ENCODE measurements around the gene TBC1D19.

DNA sequence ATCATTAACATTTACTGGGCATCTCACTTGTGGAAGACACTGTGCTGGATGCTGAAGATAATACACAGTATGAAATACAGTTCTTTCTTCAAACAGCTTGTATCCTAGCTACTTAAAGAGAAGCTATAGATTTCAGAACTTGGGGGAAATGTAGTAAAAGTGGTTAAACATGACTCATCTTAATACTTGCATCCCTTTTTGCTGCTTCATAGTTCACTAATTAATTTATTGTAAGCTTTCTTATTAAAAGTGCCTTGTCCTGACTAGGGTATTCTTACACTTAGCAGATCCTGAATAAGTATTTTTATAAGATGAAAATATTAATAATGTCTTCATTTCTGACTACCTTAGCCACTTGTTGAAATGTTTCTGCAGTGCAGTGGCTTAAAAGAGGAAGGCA is 144.0 kb downstream of the TBC1D19 start:
- TF ChIP-seq ZNF565 (CRISPR knock-in tag; conservative IDR thresholded peaks at IDR 0.05; ENCODE audit: low read depth) (no peak), ZC3H10 (CRISPR knock-in tag; IDR thresholded peaks at IDR 0.05) (no peak), ZFP30 (CRISPR knock-in tag; IDR thresholded peaks at IDR 0.05) (no peak), ESRRG (CRISPR knock-in tag; IDR thresholded peaks at IDR 0.05) (no peak), ISL1 (CRISPR knock-in tag; IDR thresholded peaks at IDR 0.05) (no peak)
- TF ChIP-seq, protein P1, sequence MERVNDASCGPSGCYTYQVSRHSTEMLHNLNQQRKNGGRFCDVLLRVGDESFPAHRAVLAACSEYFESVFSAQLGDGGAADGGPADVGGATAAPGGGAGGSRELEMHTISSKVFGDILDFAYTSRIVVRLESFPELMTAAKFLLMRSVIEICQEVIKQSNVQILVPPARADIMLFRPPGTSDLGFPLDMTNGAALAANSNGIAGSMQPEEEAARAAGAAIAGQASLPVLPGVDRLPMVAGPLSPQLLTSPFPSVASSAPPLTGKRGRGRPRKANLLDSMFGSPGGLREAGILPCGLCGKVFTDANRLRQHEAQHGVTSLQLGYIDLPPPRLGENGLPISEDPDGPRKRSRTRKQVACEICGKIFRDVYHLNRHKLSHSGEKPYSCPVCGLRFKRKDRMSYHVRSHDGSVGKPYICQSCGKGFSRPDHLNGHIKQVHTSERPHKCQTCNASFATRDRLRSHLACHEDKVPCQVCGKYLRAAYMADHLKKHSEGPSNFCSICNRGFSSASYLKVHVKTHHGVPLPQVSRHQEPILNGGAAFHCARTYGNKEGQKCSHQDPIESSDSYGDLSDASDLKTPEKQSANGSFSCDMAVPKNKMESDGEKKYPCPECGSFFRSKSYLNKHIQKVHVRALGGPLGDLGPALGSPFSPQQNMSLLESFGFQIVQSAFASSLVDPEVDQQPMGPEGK (CRISPR knock-in tag; IDR thresholded peaks at IDR 0.05; ENCODE audit: borderline replicate concordance) = no peak
- TF ChIP-seq, protein P2, sequence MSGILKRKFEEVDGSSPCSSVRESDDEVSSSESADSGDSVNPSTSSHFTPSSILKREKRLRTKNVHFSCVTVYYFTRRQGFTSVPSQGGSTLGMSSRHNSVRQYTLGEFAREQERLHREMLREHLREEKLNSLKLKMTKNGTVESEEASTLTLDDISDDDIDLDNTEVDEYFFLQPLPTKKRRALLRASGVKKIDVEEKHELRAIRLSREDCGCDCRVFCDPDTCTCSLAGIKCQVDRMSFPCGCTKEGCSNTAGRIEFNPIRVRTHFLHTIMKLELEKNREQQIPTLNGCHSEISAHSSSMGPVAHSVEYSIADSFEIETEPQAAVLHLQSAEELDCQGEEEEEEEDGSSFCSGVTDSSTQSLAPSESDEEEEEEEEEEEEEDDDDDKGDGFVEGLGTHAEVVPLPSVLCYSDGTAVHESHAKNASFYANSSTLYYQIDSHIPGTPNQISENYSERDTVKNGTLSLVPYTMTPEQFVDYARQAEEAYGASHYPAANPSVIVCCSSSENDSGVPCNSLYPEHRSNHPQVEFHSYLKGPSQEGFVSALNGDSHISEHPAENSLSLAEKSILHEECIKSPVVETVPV (CRISPR knock-in tag; IDR thresholded peaks at IDR 0.05) = no peak
- TF ChIP-seq, protein P3, sequence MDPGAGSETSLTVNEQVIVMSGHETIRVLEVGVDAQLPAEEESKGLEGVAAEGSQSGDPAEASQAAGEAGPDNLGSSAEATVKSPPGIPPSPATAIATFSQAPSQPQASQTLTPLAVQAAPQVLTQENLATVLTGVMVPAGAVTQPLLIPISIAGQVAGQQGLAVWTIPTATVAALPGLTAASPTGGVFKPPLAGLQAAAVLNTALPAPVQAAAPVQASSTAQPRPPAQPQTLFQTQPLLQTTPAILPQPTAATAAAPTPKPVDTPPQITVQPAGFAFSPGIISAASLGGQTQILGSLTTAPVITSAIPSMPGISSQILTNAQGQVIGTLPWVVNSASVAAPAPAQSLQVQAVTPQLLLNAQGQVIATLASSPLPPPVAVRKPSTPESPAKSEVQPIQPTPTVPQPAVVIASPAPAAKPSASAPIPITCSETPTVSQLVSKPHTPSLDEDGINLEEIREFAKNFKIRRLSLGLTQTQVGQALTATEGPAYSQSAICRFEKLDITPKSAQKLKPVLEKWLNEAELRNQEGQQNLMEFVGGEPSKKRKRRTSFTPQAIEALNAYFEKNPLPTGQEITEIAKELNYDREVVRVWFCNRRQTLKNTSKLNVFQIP (CRISPR knock-in tag; IDR thresholded peaks at IDR 0.05; ENCODE audit: borderline replicate concordance, low read depth) = no peak
- TF ChIP-seq, protein P4, sequence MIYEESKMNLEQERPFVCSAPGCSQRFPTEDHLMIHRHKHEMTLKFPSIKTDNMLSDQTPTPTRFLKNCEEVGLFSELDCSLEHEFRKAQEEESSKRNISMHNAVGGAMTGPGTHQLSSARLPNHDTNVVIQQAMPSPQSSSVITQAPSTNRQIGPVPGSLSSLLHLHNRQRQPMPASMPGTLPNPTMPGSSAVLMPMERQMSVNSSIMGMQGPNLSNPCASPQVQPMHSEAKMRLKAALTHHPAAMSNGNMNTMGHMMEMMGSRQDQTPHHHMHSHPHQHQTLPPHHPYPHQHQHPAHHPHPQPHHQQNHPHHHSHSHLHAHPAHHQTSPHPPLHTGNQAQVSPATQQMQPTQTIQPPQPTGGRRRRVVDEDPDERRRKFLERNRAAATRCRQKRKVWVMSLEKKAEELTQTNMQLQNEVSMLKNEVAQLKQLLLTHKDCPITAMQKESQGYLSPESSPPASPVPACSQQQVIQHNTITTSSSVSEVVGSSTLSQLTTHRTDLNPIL (CRISPR knock-in tag; IDR thresholded peaks at IDR 0.05; ENCODE audit: low read depth) = no peak
